Renal cortex interstitium (tissue), 11 donors: Measurements from ENCODE around the gene TRMT2A. TPM values are rescaled to one million over a fixed set of nuclear protein-coding genes. Genes with fewer than 3 reads are reported as not detected.

Experiments used
- DNase-seq, 11 donors: peaks; one replicate each; pipeline ENCODE4 v3.0.0-alpha.2; 2013; ENCODE audit warnings: low read depth in 9 of 11, low spot score in 4 of 11; ENCODE audit errors: extremely low read depth in 1 of 11
- polyA plus RNA-seq, 3 donors: library from polyadenylated mRNA; unstranded; fragments of 120-200 nt; gene quantifications; one replicate each; pipeline ENCODE4 v1.2.1, GENCODE V29; 2013; ENCODE audit not compliant: insufficient read length in 3 of 3

The TRMT2A gene
- polyA plus RNA-seq, 3 donors = 46.5 to 57.3 (median 55.3) TPM

GRCh38 chr22:20126284-20127029 is 9.4 kb upstream of the TRMT2A start:
- no peak for DNase-seq

- DNase-seq = no peak
These were observed 8.5 kb upstream of the TRMT2A start for GRCh38 chr22:20125201-20126174.

GRCh38 chr22:20124083-20124787 is 7.2 kb upstream of the TRMT2A start:
- DNase-seq = no peak

GRCh38 chr22:20123366-20124082 is 6.5 kb upstream of the TRMT2A start:
- DNase-seq = no peak

- no peak for DNase-seq
These were observed 4.9 kb upstream of the TRMT2A start for GRCh38 chr22:20121856-20122415.

GRCh38 chr22:20118300-20119020 is 1.4 kb upstream of the TRMT2A start:
- DNase-seq = no peak

- peak in 1 of 11 donors; percentile 9 for DNase-seq
These were observed 740 bp upstream of the TRMT2A start for GRCh38 chr22:20117633-20118299.

- DNase-seq = no peak
These were observed 563 bp downstream of the TRMT2A start for GRCh38 chr22:20116376-20116950.

- no peak for DNase-seq
These were observed 1.2 kb downstream of the TRMT2A start, which contains the start of gene RANBP1 for GRCh38 chr22:20115691-20116375. TSS of gene RANBP1 (plus strand) at chr22:20116104. CDS start at chr22:20116185, 81 bp downstream.

GRCh38 chr22:20114506-20115475 is 2.2 kb downstream of the TRMT2A start:
- no peak for DNase-seq

GRCh38 chr22:20113551-20114310 is 3.3 kb downstream of the TRMT2A start:
- DNase-seq = no peak

- no peak for DNase-seq
These were observed 4.2 kb downstream of the TRMT2A start for GRCh38 chr22:20112623-20113511.
